Measurements from ENCODE around the gene OAS1.

OAS1 gene

GRCh38 chr12:112967858-112968257, 61.1 kb downstream of the OAS1 start:
- no peak for DNase-seq

Measured in HCEC 1CT (cell line).